ENCODE results near the gene KCNMA1. TPM values are rescaled to one million over a fixed set of nuclear protein-coding genes. Genes with fewer than 3 reads are reported as not detected.
"Not testable (repeated sequence)": the region's sequence is repeated elsewhere in the genome, so short reads cannot be mapped to it uniquely, and the experiment has no call there.

KCNMA1 gene
- total RNA-seq, 2 experiments from 2014 or later: 0.55 to 1.5 TPM

GRCh38 chr10:77397103-77397502 lies 240.5 kb downstream of the KCNMA1 start:
- no peak overlapping the region for H3K27ac Mint-ChIP-seq
- H3K27me3 Mint-ChIP-seq: no peaks in the 10 kb centered on the region
- H3K36me3 Mint-ChIP-seq: no peaks in the 10 kb centered on the region
- no peaks in the 10 kb centered on the region for H3K4me1 Mint-ChIP-seq
- DNase-seq: no peak
- no peak for ATAC-seq
- no peaks in the 10 kb centered on the region for H3K9me3 Mint-ChIP-seq (ENCODE audit: low read depth)
- CTCF ChIA-PET: no interaction called here
- H3K4me3 Mint-ChIP-seq: no peak overlapping the region

DNA sequence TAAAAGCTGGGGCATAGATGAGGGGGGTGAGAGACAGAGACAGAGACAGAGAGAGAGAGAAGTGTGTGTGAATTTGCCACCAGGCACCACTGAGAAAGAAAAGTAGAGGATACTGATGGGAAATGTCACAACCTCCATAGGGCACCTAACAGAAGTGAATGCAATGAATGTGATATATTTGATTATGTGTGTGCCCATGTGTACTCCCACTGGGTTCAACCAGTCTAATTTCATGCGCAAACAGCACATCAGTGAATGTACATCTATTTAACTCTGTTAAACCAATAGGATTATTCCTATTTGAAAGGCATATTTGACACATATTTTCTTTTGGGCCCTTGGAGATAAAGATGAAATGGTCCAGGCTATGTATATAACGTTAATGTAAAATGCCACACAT lies 241.3 kb downstream of the KCNMA1 start:
- CTCF ChIA-PET: no interaction called here
- ATAC-seq (no peak), DNase-seq (no peak)
- no peaks in the 10 kb centered on the region for H3K27me3 Mint-ChIP-seq
- H3K4me3 Mint-ChIP-seq: no peak overlapping the region
- no peaks in the 10 kb centered on the region for H3K9me3 Mint-ChIP-seq (ENCODE audit: low read depth)
- no peak overlapping the region for H3K27ac Mint-ChIP-seq
- H3K4me1 Mint-ChIP-seq: no peaks in the 10 kb centered on the region
- no peaks in the 10 kb centered on the region for H3K36me3 Mint-ChIP-seq

DNA sequence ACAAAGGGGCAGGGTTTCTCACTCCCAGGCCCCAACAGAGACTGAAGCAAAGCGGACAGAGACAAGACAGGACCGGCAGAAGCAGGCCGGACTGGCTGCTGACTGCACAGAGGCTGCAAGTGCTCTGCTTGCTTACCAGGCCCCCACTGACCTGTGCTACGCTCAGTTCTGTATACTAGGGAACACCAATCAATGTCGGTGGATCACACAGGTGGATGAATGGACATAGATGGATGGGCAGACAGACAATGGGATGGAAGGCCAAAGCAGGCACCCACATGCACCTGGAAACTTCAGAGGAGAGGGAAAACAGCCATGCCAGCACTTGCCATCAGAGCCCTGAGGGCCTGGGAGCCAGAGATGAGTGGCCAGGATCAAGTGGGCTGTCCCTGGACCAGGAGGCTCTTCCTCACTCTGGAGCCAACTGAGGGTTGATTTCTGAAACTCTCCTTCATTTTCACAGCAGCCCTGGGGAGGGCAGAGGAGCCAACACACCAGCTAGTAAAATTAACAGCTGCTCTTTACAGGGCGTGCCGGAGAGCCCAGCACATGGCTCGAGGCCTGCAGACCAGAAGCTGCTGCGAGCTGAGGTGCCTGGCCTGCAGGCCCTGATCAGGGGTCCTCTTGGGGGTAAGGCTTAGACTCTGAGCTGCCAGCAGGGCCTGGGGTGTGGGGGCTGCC lies 243.6 kb downstream of the KCNMA1 start:
- H3K9me3 Mint-ChIP-seq (ENCODE audit: low read depth): no peaks in the 10 kb centered on the region
- H3K27me3 Mint-ChIP-seq: no peaks in the 10 kb centered on the region
- CTCF ChIA-PET: no interaction called here
- no peak overlapping the region for H3K4me3 Mint-ChIP-seq
- H3K27ac Mint-ChIP-seq: no peak overlapping the region
- H3K36me3 Mint-ChIP-seq: no peaks in the 10 kb centered on the region
- no peaks in the 10 kb centered on the region for H3K4me1 Mint-ChIP-seq
- ATAC-seq: no peak
- DNase-seq: no peak

- H3K4me1 Mint-ChIP-seq: no peaks in the 10 kb centered on the region
- no peaks in the 10 kb centered on the region for H3K9me3 Mint-ChIP-seq (ENCODE audit: low read depth)
- no peak overlapping the region for H3K4me3 Mint-ChIP-seq
- CTCF ChIA-PET: interaction anchor here (1.6 kb wide), 1 partner anchor 248 kb away, joined by 5 read pairs; no protein-coding TSS in a partner anchor
- no peaks in the 10 kb centered on the region for H3K27me3 Mint-ChIP-seq
- no peak for ATAC-seq
- no peak for DNase-seq
- H3K27ac Mint-ChIP-seq: no peak overlapping the region
- no peaks in the 10 kb centered on the region for H3K36me3 Mint-ChIP-seq
Measured at GRCh38 chr10:77393411-77393810, 244.2 kb downstream of the KCNMA1 start.

GRCh38 chr10:77392851-77393250 lies 244.8 kb downstream of the KCNMA1 start:
- no peak overlapping the region for H3K27ac Mint-ChIP-seq
- DNase-seq: no peak
- ATAC-seq: no peak
- H3K9me3 Mint-ChIP-seq (ENCODE audit: low read depth): no peaks in the 10 kb centered on the region
- H3K4me3 Mint-ChIP-seq: no peak overlapping the region
- H3K4me1 Mint-ChIP-seq: no peaks in the 10 kb centered on the region
- no peaks in the 10 kb centered on the region for H3K36me3 Mint-ChIP-seq
- H3K27me3 Mint-ChIP-seq: peaks cover 2% of the 10 kb centered on the region
- CTCF ChIA-PET: interaction anchor here (1.6 to 1.9 kb wide), 2 partner anchors 10 to 249 kb away, joined by 5 to 6 read pairs; no protein-coding TSS in a partner anchor

- no peaks in the 10 kb centered on the region for H3K4me1 Mint-ChIP-seq
- DNase-seq (no peak), ATAC-seq (no peak)
- CTCF ChIA-PET: interaction anchor here (1.6 to 1.9 kb wide), 2 partner anchors 9 to 249 kb away, joined by 5 to 6 read pairs; no protein-coding TSS in a partner anchor
- no peaks in the 10 kb centered on the region for H3K36me3 Mint-ChIP-seq
- H3K4me3 Mint-ChIP-seq: no peak overlapping the region
- H3K9me3 Mint-ChIP-seq (ENCODE audit: low read depth): no peaks in the 10 kb centered on the region
- H3K27ac Mint-ChIP-seq: no peak overlapping the region
- H3K27me3 Mint-ChIP-seq: peaks cover 4% of the 10 kb centered on the region
Measured at GRCh38 chr10:77392236-77392721, 245.3 kb downstream of the KCNMA1 start.

GRCh38 chr10:77391605-77392235 lies 245.9 kb downstream of the KCNMA1 start:
- Mint-ChIP-seq H3K4me3 (no peak overlapping the region), H3K36me3 (no peaks in the 10 kb centered on the region), H3K9me3 (ENCODE audit: low read depth) (no peaks in the 10 kb centered on the region), H3K4me1 (peaks cover 3% of the 10 kb centered on the region), H3K27ac (no peak overlapping the region), H3K27me3 (peaks cover 4% of the 10 kb centered on the region)
- DNase-seq (peak; percentile 44), ATAC-seq (no peak)
- CTCF ChIA-PET: interaction anchor here (1.6 to 1.9 kb wide), 2 partner anchors 9 to 250 kb away, joined by 5 to 6 read pairs; no protein-coding TSS in a partner anchor

- H3K4me1 Mint-ChIP-seq: peaks cover 5% of the 10 kb centered on the region
- peaks cover 4% of the 10 kb centered on the region for H3K27me3 Mint-ChIP-seq
- no peaks in the 10 kb centered on the region for H3K36me3 Mint-ChIP-seq
- ATAC-seq (no peak), DNase-seq (no peak)
- CTCF ChIA-PET: interaction anchor here (0.9 kb wide), 1 partner anchor 10 kb away, joined by 3 read pairs; no protein-coding TSS in a partner anchor
- no peak overlapping the region for H3K27ac Mint-ChIP-seq
- H3K9me3 Mint-ChIP-seq (ENCODE audit: low read depth): no peaks in the 10 kb centered on the region
- no peak overlapping the region for H3K4me3 Mint-ChIP-seq
Measured at GRCh38 chr10:77390481-77390891, 247.1 kb downstream of the KCNMA1 start.

DNA sequence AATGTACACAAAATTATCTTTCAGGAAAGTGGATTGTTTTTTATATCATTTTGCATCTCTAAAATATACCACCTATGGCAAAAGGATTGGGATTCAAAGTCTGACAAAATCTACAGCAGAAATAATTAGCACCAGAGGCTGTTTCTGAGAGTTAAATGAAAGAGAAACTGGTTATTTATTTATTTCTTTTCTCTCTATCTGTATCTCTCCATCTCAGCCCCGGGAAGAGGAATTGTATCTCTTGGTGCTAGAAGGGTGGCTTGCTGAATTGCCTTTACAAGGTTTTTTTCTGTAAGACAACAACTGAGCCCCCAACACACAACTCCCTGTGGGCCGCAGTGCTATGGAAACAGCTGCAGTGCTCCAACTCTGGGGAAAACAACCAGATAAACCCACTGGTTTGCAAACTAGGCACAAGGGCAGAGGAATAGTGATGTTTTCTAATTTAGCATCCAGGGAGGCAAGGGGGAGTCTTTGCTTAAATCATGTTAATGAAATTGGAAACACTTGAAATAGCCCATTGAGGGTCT lies 249.0 kb downstream of the KCNMA1 start:
- no peak overlapping the region for H3K4me3 Mint-ChIP-seq
- CTCF ChIA-PET: no interaction called here
- H3K27me3 Mint-ChIP-seq: peaks cover 4% of the 10 kb centered on the region
- no peaks in the 10 kb centered on the region for H3K9me3 Mint-ChIP-seq (ENCODE audit: low read depth)
- no peak overlapping the region for H3K27ac Mint-ChIP-seq
- H3K4me1 Mint-ChIP-seq: peaks cover 5% of the 10 kb centered on the region
- ATAC-seq (no peak), DNase-seq (no peak)
- H3K36me3 Mint-ChIP-seq: no peaks in the 10 kb centered on the region

DNA sequence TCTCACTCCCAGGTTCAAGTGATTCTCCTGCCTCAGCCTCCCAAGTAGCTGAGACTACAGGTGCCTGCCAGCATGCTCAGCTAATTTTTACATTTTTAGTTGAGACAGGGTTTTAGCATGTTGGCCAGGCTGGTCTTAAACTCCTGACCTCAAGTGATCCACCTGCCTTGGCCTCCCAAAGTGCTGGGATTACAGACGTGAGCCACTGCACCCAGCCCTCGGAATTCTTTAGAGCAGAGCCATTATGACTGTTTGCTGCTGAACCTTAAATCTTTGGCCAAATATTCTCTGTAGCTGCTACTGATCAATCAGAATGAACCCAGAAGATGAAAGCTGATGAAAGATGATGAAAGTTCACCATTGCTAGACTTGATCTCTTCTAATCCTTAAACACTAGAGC lies 249.9 kb downstream of the KCNMA1 start:
- H3K9me3 Mint-ChIP-seq (ENCODE audit: low read depth); DNase-seq; CTCF ChIA-PET; H3K4me3 Mint-ChIP-seq; ATAC-seq; H3K4me1 Mint-ChIP-seq; H3K27me3 Mint-ChIP-seq; H3K36me3 Mint-ChIP-seq; H3K27ac Mint-ChIP-seq: not testable (repeated sequence)

DNA sequence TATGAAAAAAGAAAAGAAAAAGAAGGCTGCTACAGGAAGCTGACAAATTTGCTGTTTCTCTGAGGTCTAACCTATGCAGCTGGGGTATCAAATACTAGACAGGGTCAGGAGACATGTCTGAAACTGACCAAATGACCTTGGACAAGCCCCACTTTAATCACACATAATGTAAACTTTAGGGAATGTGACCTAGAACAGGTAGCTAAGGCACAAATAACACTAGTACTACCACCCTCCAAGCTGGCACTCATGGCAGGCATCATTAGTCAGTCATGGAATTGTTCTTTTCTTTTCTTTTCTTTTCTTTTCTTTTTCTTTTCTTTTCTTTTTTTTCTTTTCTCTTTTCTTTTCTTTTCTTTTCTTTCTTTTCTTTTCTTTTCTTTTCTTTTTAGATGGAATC lies 250.4 kb downstream of the KCNMA1 start:
- peaks cover 5% of the 10 kb centered on the region for H3K4me1 Mint-ChIP-seq
- peaks cover 4% of the 10 kb centered on the region for H3K27me3 Mint-ChIP-seq
- DNase-seq (no peak), ATAC-seq (no peak)
- no peaks in the 10 kb centered on the region for H3K36me3 Mint-ChIP-seq
- CTCF ChIA-PET: no interaction called here
- H3K9me3 Mint-ChIP-seq (ENCODE audit: low read depth): no peaks in the 10 kb centered on the region
- H3K4me3 Mint-ChIP-seq: no peak overlapping the region
- no peak overlapping the region for H3K27ac Mint-ChIP-seq

- no peak overlapping the region for H3K4me3 Mint-ChIP-seq
- no peak for ATAC-seq
- peaks cover 5% of the 10 kb centered on the region for H3K4me1 Mint-ChIP-seq
- no peaks in the 10 kb centered on the region for H3K9me3 Mint-ChIP-seq (ENCODE audit: low read depth)
- CTCF ChIA-PET: no interaction called here
- H3K27me3 Mint-ChIP-seq: peaks cover 4% of the 10 kb centered on the region
- no peak overlapping the region for H3K27ac Mint-ChIP-seq
- no peak for DNase-seq
- H3K36me3 Mint-ChIP-seq: no peaks in the 10 kb centered on the region
Measured at GRCh38 chr10:77386838-77387237, 250.8 kb downstream of the KCNMA1 start.

GRCh38 chr10:77386365-77386764 lies 251.2 kb downstream of the KCNMA1 start:
- no peaks in the 10 kb centered on the region for H3K9me3 Mint-ChIP-seq (ENCODE audit: low read depth)
- CTCF ChIA-PET: no interaction called here
- DNase-seq (no peak), ATAC-seq (no peak)
- peaks cover 5% of the 10 kb centered on the region for H3K4me1 Mint-ChIP-seq
- H3K27ac Mint-ChIP-seq: no peak overlapping the region
- no peak overlapping the region for H3K4me3 Mint-ChIP-seq
- H3K36me3 Mint-ChIP-seq: no peaks in the 10 kb centered on the region
- peaks cover 4% of the 10 kb centered on the region for H3K27me3 Mint-ChIP-seq

DNA sequence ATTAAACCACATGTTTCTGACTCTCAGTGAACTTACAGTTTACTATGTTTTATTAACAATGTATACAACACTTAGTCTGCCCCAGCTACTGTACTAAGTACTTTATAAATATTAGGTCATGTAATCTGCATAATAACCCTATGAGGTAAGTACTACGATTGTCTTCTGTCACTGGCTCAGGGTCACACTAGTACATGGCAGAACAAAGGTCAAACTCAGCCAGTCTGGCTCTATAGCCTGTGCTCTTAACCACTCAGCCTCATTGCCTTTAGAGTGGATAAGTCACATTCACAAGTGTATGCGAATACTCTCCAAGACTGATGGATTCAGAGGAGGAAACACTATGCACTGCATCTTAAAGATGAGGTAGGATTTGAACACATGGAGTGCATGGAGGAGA lies 252.3 kb downstream of the KCNMA1 start:
- CTCF ChIA-PET: no interaction called here
- Mint-ChIP-seq H3K36me3 (no peaks in the 10 kb centered on the region), H3K27ac (no peak overlapping the region), H3K4me1 (peaks cover 5% of the 10 kb centered on the region), H3K4me3 (no peak overlapping the region), H3K9me3 (ENCODE audit: low read depth) (no peaks in the 10 kb centered on the region), H3K27me3 (peaks cover 6% of the 10 kb centered on the region)
- DNase-seq: no peak
- ATAC-seq: no peak
